Measurements from ENCODE around the gene UBE2I.

The UBE2I gene

GRCh38 chr16:1298406-1298805, 11.0 kb upstream of the UBE2I start:
- no peak for DNase-seq (ENCODE audit: low spot score)

GRCh38 chr16:1299012-1299867, 10.2 kb upstream of the UBE2I start:
- TF ChIP-seq, protein P1, sequence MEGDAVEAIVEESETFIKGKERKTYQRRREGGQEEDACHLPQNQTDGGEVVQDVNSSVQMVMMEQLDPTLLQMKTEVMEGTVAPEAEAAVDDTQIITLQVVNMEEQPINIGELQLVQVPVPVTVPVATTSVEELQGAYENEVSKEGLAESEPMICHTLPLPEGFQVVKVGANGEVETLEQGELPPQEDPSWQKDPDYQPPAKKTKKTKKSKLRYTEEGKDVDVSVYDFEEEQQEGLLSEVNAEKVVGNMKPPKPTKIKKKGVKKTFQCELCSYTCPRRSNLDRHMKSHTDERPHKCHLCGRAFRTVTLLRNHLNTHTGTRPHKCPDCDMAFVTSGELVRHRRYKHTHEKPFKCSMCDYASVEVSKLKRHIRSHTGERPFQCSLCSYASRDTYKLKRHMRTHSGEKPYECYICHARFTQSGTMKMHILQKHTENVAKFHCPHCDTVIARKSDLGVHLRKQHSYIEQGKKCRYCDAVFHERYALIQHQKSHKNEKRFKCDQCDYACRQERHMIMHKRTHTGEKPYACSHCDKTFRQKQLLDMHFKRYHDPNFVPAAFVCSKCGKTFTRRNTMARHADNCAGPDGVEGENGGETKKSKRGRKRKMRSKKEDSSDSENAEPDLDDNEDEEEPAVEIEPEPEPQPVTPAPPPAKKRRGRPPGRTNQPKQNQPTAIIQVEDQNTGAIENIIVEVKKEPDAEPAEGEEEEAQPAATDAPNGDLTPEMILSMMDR (IDR thresholded peaks at IDR 0.05; ENCODE audit: extremely low read depth, missing control alignments), result no peak
- DNase-seq (ENCODE audit: low spot score), result no peak

More at GRCh38 chr16:1298406-1298805, 11.0 kb upstream of the UBE2I start:
- TF ChIP-seq, protein P1 (IDR thresholded peaks at IDR 0.05; ENCODE audit: extremely low read depth, missing control alignments), result no peak

DNA sequence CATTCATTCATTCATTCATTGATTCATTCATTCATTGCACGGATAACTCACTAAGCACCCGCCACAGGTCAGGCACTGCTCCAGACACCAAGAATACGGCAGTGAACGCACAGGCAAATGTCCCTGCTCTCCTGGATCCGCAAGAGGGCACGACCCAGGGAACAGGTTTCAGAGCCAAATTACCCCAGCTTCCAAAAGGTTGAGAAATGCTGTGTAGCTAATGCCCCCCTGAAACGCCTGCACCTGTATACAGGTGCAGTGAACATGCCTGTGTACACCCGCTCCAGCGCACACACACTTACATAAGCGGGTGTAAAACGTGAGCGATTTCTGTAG, 9.6 kb upstream of the UBE2I start:
- DNase-seq (ENCODE audit: low spot score), result no peak
- TF ChIP-seq, protein P1 (IDR thresholded peaks at IDR 0.05; ENCODE audit: extremely low read depth, missing control alignments), result no peak

- peak; percentile 87 for DNase-seq (ENCODE audit: low spot score)
- TF ChIP-seq, protein P1 (IDR thresholded peaks at IDR 0.05; ENCODE audit: extremely low read depth, missing control alignments), result peak; percentile 97
Observed at GRCh38 chr16:1300664-1301476, 8.6 kb upstream of the UBE2I start.

- TF ChIP-seq, protein P1 (IDR thresholded peaks at IDR 0.05; ENCODE audit: extremely low read depth, missing control alignments), result no peak
Observed at GRCh38 chr16:1301562-1301961, 7.9 kb upstream of the UBE2I start.

GRCh38 chr16:1305823-1306222, 3.6 kb upstream of the UBE2I start:
- no peak for DNase-seq (ENCODE audit: low spot score)
- TF ChIP-seq, protein P1 (IDR thresholded peaks at IDR 0.05; ENCODE audit: extremely low read depth, missing control alignments), result no peak

More at GRCh38 chr16:1301562-1301961, 7.9 kb upstream of the UBE2I start:
- no peak for DNase-seq (ENCODE audit: low spot score)

GRCh38 chr16:1306334-1306733, 3.1 kb upstream of the UBE2I start:
- TF ChIP-seq, protein P1 (IDR thresholded peaks at IDR 0.05; ENCODE audit: extremely low read depth, missing control alignments), result no peak

More at GRCh38 chr16:1306334-1306733, 3.1 kb upstream of the UBE2I start:
- DNase-seq (ENCODE audit: low spot score), result no peak

Data from GM20000 (cell line).